Adipose tissue (tissue), 3 donors: ENCODE data around the gene ARHGAP22. TPM values are rescaled to one million over a fixed set of nuclear protein-coding genes. Genes with fewer than 3 reads are reported as not detected.
"Not testable (repeated sequence)": the region's sequence is repeated elsewhere in the genome, so short reads cannot be mapped to it uniquely, and the experiment has no call there.

Source experiments
- H3K27ac ChIP-seq: one replicate; pipeline ENCODE4 v1.5.1; 2013; ENCODE audit warnings: low read depth, low read length
- WGBS, 3 donors: extraction: QIAGEN DNeasy Blood & Tissue Kit; methylation state at CpG; one replicate each; pipeline ENCODE4 v1.1.7; 2013; 5-methylcytosine and 5-hydroxymethylcytosine counted together
- polyA plus RNA-seq, 3 donors: library from polyadenylated mRNA; stranded (reverse); fragments of 200-250 nt; gene quantifications; one replicate each; pipeline ENCODE4 v1.2.3, GENCODE V29; 2013
- donor health status: healthy with polysubstance abuse.
- donor health status: Bipolar disorder and iron deficiency.
- donor health status: healthy.

Gene ARHGAP22
- polyA plus RNA-seq, 3 donors, result 0.56 to 2.9 (median 0.98) TPM

- 64 to 82% (median 81%) methylated on average over 20 of the region's 20 CpGs for WGBS, 3 donors
- H3K27ac ChIP-seq, result no peak overlapping the region
Measured at GRCh38 chr10:48444861-48445841, 159.7 kb downstream of the ARHGAP22 start.

GRCh38 chr10:48444266-48444665 lies 160.6 kb downstream of the ARHGAP22 start:
- H3K27ac ChIP-seq, result no peak overlapping the region
- 26 to 64% (median 31%) methylated on average over 2 of the region's 2 CpGs for WGBS, 3 donors

DNA sequence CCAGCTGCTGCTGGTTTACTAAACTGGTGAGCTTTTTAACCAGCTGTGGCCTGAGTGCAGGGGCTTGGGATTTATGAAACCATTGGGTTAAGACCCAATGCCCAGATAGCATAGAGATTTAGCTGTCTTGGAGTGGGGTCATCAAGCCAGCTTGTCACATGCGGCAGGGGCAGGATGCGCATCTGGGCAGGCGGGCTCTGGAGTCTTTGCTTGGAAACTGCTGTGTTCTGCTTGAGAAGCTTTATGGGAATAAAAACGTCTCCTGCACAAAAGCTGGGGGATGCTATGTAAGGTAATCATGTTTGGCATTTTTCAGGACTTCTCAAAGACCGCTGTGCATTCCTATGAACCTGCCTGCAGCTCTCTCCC lies 162.1 kb downstream of the ARHGAP22 start:
- 77 to 84% (median 82%) methylated on average over 5 of the region's 5 CpGs for WGBS, 3 donors
- H3K27ac ChIP-seq, result no peak overlapping the region

DNA sequence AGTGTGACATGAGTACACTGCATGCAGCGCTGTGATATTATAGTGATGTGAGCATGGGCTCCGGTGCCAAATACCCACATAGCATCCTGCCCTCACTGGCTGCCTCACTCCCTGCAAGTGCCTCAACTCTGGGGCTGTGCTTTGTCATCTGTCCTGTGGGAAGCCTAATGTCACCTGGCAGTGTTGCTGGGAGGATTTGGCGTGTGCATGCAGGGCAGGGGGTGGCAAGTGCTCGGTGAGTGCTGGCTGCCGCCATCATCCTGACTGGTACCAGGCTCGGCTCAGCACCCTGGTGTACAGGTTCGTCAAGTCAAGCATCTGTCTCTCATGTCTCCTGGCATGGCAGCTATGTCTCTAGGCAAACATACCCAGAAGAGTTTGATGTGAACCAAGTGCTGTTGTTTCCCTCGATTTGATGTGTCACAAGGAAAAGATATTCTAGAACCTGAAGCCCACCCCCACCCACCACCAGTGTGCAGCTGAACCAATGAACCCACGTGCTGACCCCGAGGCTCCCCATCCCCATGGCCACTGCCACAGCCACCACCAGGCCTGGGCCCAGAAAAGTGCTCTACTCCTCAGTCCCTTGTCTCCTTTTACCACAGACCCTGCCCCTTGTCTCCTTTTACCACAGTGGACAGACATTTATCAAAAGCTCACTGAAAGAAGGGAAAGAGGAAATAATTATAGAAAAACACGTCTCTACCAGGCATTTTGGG lies 162.6 kb downstream of the ARHGAP22 start:
- no peak overlapping the region for H3K27ac ChIP-seq
- WGBS, 3 donors, result 79 to 88% (median 82%) methylated on average over 11 of the region's 11 CpGs

GRCh38 chr10:48440771-48441170 lies 164.1 kb downstream of the ARHGAP22 start:
- WGBS, 3 donors, result 96 to 97% (median 96%) methylated on average over 4 of the region's 4 CpGs

GRCh38 chr10:48439581-48440041 lies 165.3 kb downstream of the ARHGAP22 start:
- 29 to 51% (median 50%) methylated on average over 10 of the region's 10 CpGs for WGBS, 3 donors
- no peak overlapping the region for H3K27ac ChIP-seq

More at GRCh38 chr10:48440771-48441170, 164.1 kb downstream of the ARHGAP22 start:
- no peak overlapping the region for H3K27ac ChIP-seq

DNA sequence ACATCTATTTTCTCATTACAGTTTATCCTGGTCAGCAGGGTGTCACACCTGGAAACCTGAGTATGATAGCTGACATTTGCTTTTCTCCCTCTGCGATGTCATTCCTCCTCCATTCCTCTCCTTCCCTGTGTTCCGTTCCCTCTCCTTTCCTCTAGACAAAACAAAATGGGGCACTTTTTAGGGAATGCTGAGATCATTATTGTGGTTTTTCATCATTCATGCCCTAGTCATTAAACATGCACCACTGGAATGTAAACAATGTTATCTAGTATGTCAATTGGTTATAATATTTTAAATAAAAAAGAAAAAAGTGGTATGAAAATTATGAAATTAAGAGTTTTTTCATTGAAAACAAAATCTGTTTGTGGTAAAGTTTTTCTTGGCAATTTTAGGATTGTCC lies 165.8 kb downstream of the ARHGAP22 start:
- H3K27ac ChIP-seq, result no peak overlapping the region
- 77 to 92% (median 83%) methylated on average over 2 of the region's 2 CpGs for WGBS, 3 donors

GRCh38 chr10:48437546-48437945 lies 167.3 kb downstream of the ARHGAP22 start:
- 89 to 94% (median 92%) methylated on average over 3 of the region's 3 CpGs for WGBS, 3 donors

DNA sequence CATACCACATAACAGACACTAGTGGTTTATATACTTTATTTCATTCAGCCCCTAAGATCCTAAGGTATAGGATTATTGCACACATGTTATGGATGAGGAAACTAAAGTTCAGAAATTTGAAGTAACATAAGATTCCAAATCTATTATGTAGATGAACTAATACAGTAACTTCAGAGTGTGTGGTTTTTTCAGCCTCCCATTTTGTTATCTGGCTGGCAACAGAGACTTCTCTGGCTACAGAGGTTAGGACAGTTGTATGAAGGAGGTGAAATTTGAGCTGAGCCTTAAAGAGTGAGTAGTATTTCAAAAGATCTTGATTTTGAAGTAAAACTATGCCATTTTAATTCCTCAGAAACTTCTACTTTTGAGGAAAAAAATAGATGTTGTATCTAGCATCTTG lies 173.0 kb downstream of the ARHGAP22 start:
- no peak overlapping the region for H3K27ac ChIP-seq

More at GRCh38 chr10:48437546-48437945, 167.3 kb downstream of the ARHGAP22 start:
- H3K27ac ChIP-seq, result no peak overlapping the region

DNA sequence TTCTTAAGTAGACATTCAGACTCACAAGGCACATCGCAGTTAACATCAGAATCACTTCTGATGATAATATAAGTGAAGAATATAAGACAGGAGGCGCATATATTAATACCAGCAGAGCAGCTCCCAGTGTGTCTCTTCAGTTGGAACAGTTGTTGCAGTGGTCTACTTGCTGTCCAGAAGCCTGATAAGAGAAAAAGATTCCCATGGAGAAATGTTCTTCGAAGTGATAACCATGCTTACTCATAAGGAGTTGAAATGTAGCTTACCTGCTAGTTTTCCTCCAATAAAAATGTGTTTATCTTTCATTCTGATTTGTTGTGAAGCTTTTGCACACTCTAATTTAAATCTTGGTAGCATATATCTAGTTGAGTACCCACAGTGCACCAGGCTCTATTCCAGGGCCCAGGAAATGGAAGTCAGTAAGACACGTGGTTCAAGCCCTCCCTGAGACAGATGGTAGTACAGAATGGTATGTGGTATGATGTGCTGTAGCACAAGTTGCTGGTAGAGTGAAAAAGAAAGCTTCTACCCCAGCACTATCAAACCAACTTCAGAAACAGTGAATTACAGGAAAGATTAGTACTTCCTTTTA lies 174.4 kb downstream of the ARHGAP22 start:
- no peak overlapping the region for H3K27ac ChIP-seq
- WGBS, 3 donors, result 87 to 95% (median 89%) methylated on average over 4 of the region's 4 CpGs

DNA sequence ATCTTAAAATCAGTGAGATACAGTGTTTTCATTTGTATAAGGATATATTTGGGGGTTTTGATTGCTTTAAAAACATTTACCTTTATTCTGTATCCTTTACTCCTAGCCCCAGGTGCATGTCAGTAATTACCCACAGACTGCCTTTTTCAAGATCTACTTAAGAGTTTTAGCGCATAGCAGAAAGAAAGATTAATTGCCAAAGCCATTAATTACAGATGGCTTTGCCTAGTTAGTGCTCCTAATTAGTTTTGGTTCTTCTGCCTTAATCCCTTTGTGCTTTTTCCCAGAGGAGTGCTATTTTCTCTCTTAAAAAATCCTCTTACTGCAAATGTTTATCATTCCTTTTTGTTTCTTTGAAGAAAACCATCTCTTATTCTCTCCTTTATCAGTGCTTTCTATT lies 175.6 kb downstream of the ARHGAP22 start:
- 89 to 96% (median 90%) methylated on average over 1 of the region's 1 CpG for WGBS, 3 donors
- H3K27ac ChIP-seq, result no peak overlapping the region

GRCh38 chr10:48428896-48429295 lies 176.0 kb downstream of the ARHGAP22 start:
- WGBS, 3 donors, result 96 to 99% (median 98%) methylated on average over 3 of the region's 3 CpGs
- no peak overlapping the region for H3K27ac ChIP-seq

DNA sequence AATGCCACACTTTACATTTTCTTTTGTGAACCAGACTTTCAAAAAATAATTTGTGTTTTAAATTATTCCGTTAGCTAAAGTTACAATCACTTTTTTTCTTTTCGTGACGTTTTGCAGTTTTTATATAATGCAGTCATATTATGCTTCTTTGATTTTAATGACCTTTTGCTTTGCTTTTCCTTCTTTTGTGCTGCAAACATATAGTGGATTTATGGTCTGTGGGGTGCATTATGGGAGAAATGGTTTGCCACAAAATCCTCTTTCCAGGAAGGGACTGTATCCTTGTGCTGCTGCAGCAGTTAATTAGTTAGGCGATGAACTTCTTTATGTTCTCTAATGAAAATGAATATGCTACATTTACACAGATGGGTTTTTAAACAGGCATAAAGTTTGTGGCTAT lies 181.0 kb downstream of the ARHGAP22 start:
- no peak overlapping the region for H3K27ac ChIP-seq
- 93 to 95% (median 95%) methylated on average over 4 of the region's 4 CpGs for WGBS, 3 donors

GRCh38 chr10:48421862-48422261 lies 183.0 kb downstream of the ARHGAP22 start:
- 95 to 98% (median 97%) methylated on average over 2 of the region's 2 CpGs for WGBS, 3 donors
- H3K27ac ChIP-seq, result not testable (repeated sequence)

GRCh38 chr10:48419714-48420113 lies 185.2 kb downstream of the ARHGAP22 start:
- no peak overlapping the region for H3K27ac ChIP-seq
- 92 to 98% (median 97%) methylated on average over 4 of the region's 4 CpGs for WGBS, 3 donors

DNA sequence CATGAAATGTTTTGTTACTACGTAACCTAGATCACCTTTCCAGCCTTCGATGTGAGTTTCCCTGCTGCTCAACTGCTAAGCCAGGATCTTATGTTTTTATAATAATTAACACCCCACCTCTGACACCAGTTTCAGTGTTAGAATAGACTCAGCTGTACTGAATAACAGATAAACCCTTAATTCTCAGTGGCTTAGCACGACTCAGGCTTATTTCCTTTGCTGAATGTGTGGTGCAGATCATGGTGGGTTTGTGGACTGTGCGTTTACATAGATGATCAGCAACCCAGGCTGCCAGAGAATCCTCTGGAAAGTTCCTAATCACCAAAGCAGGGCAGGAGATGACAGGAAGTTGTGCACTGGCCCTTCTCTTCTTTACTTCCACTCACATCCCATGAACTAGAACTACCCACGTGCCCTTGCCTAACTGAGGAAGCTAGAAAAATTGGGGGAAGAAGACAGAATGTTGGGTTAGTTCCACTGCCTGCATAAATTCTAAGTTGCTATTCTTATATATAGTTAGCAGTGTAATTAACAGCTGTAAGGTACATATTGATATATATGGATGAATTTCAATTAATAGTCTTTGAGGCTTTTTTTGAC lies 186.6 kb downstream of the ARHGAP22 start:
- H3K27ac ChIP-seq, result no peak overlapping the region
- 76 to 82% (median 77%) methylated on average over 5 of the region's 5 CpGs for WGBS, 3 donors

GRCh38 chr10:48417374-48417773 lies 187.5 kb downstream of the ARHGAP22 start:
- 96 to 100% (median 98%) methylated on average over 1 of the region's 1 CpG for WGBS, 3 donors

GRCh38 chr10:48416584-48417232 lies 188.2 kb downstream of the ARHGAP22 start:
- H3K27ac ChIP-seq, result no peak overlapping the region
- 69 to 92% (median 92%) methylated on average over 2 of the region's 2 CpGs for WGBS, 3 donors

More at GRCh38 chr10:48417374-48417773, 187.5 kb downstream of the ARHGAP22 start:
- H3K27ac ChIP-seq, result no peak overlapping the region
